Activated naive CD8-positive, alpha-beta T cell treated with anti-CD3 and anti-CD28 coated beads, Interleukin-2, amount 10 ng/mL, durations not matched to agents 7 days and 5 days (primary cell): ENCODE results near the gene ZNF764. TPM values are rescaled to one million over a fixed set of nuclear protein-coding genes. Genes with fewer than 3 reads are reported as not detected.

Source experiments
- ATAC-seq: fragments of 150-1000 bp; cut with Tn5 transposase; one replicate; pipeline ENCODE4 v1.10.0; 2021; ENCODE audit warnings: low read depth, moderate library complexity
- POLR2A ChIA-PET: fragments of 350-600 bp; sonication (Branson Sonifier 250); formaldehyde crosslinking; loops from one replicate; lab custom pipeline; 2021; ENCODE audit warnings: antibody characterized with exemption; lab: Charles Lee
- DNase-seq: peaks from one replicate; pipeline ENCODE4 v3.0.0; 2021
- H3K27ac Mint-ChIP-seq: one replicate; pipeline ENCODE4 v1.8.0; 2022; ENCODE audit warnings: mild to moderate bottlenecking, mixed read lengths
- H3K27me3 Mint-ChIP-seq: one replicate; pipeline ENCODE4 v1.8.0; 2022; ENCODE audit warnings: mild to moderate bottlenecking, moderate library complexity, mixed read lengths
- H3K36me3 Mint-ChIP-seq: one replicate; pipeline ENCODE4 v1.8.0; 2021; ENCODE audit warnings: mild to moderate bottlenecking, mixed read lengths
- H3K4me1 Mint-ChIP-seq: one replicate; pipeline ENCODE4 v1.8.0; 2021; ENCODE audit warnings: mixed read lengths
- H3K4me3 Mint-ChIP-seq: one replicate; pipeline ENCODE4 v1.8.0; 2022; ENCODE audit warnings: mild to moderate bottlenecking, moderate library complexity, mixed read lengths
- H3K9me3 Mint-ChIP-seq: one replicate; pipeline ENCODE4 v1.8.0; 2021; ENCODE audit warnings: mixed read lengths
- microRNA-seq: library from miRNA; unstranded; fragments of <30 nt; microRNA quantifications from one replicate; pipeline ENCODE4 v1.2.0, GENCODE V29; 2022
- total RNA-seq, 2 experiments: library from RNA; stranded (reverse); gene quantifications; one replicate each; pipeline ENCODE4 v1.2.3, GENCODE V29; 2021

The ZNF764 gene
- total RNA-seq, 2 experiments from 2014 or later, result 20.9 to 23.3 TPM

DNA sequence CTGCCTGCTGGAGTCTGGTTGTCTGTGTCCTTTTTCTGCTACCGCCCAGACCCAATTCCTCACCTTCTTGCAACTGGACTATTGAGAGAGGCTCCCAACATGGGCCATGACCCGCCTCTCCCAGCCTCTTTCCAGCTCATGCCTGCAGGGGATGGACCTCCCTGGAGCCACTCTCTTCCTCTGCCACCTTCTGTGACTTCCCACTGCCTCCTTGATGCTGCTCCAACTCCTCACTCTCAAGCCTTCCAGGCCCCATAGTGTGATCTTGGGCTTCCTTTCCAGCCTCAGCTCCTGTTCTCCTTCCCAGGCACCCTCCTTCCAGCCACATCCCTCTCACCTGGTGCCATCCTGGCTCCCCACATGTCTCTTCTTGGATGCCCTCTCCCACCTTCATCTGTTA is 42.9 kb downstream of the ZNF764 start:
- Mint-ChIP-seq H3K9me3 (no peaks in the 10 kb centered on the region), H3K27ac (peak overlapping the region; percentile 46), H3K36me3 (peaks cover 62% of the 10 kb centered on the region), H3K4me3 (no peak overlapping the region), H3K4me1 (peaks cover 37% of the 10 kb centered on the region), H3K27me3 (no peaks in the 10 kb centered on the region)
- POLR2A ChIA-PET, result interaction anchor here (0.6 kb wide), 1 partner anchor 18 kb away, joined by 3 read pairs; no protein-coding TSS in a partner anchor
- ATAC-seq, result no peak
- no peak for DNase-seq

DNA sequence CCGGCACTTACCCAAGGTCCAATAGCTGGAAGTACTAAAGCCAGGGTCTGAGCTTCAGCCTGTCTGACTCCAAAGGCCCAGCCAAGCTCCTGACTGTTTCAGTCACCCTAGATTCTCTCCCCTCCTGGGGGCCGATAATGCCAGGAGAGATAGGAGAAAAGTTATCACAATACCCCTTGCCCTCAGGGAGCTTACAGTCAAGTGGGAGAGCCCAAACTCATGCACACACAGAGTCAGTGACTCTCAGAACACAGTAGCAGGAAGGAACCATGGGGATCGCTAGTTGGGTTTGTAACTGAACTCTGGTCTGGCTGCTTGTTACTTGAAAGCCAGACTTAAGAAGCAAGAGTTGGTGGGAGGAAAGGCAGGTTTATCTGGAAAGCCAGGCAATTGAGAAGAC is 46.7 kb downstream of the ZNF764 start:
- Mint-ChIP-seq H3K27ac (peak overlapping the region; percentile 60), H3K4me3 (no peak overlapping the region), H3K4me1 (peaks cover 20% of the 10 kb centered on the region), H3K27me3 (no peaks in the 10 kb centered on the region), H3K9me3 (no peaks in the 10 kb centered on the region), H3K36me3 (peaks cover 52% of the 10 kb centered on the region)
- POLR2A ChIA-PET, result interaction anchor here (0.5 to 4.8 kb wide), 8 partner anchors 11 to 335 kb away, joined by 3 to 16 read pairs (median 4); no protein-coding TSS in a partner anchor
- ATAC-seq (no peak), DNase-seq (no peak)

DNA sequence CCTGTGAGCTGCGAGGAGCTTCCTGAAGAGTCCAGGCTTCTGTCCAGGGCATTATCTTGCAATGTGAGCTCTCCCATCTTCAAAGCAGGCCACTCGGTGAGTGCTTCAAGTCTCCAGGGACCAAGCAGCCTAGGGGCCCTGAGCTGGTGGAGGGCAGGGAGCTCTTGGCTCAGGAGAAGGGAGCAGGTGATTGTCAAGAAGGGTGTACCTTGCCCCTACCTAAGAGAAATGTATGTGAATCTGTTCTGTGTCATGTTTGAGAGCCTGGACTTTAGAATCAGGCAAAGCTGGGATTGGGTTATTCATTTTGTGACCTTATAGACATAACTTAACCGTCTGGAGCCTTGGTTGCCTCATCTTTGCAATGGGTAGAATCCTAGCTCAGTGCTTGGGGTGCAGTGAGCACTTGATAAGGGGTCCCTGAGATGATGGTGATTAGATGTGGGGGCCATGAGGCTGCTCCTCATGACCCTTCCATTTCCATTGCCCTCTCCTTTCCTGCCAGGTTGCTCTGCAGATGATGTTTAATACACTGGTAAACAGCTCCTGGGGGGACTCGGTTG is 47.7 kb downstream of the ZNF764 start:
- no peaks in the 10 kb centered on the region for H3K27me3 Mint-ChIP-seq
- H3K36me3 Mint-ChIP-seq, result peaks cover 48% of the 10 kb centered on the region
- H3K9me3 Mint-ChIP-seq, result no peaks in the 10 kb centered on the region
- peaks cover 20% of the 10 kb centered on the region for H3K4me1 Mint-ChIP-seq
- DNase-seq (no peak), ATAC-seq (no peak)
- POLR2A ChIA-PET, result interaction anchor here (0.6 to 4.8 kb wide), 9 partner anchors 9 to 359 kb away, joined by 3 to 16 read pairs (median 4); no protein-coding TSS in a partner anchor
- no peak overlapping the region for H3K4me3 Mint-ChIP-seq
- no peak overlapping the region for H3K27ac Mint-ChIP-seq

DNA sequence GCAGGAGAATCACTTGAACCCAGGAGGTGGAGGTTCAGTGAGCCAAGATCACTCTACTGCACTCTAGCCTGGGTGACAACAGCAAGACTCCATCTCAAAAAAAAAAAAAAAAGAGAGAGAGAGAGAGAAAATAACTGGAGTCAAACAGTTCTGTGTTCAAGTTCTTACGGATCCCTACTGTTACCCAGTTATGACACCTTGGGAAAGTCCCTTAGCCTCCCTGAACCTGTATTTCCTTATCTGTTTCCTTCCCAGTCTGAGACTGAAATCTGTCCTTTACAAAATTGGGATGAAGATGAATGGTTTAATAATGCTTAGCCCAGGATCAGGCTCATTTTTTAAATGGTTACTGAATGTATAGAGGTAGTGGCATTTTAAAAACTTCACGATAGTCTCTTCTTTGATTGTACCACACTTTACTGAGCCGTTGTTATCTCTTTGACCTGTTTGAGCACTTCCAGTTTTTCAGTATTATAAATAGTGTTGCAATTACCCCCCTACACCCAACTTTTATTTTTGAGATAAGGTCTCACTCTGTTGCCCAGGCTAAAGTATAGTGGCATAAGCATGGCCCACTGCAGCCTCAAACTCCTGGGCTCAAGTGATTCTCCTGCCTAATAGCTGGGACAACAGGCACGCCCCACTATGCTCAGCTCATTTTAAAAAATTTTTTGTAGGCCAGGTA is 49.0 kb downstream of the ZNF764 start:
- H3K4me3 Mint-ChIP-seq, result no peak overlapping the region
- no peaks in the 10 kb centered on the region for H3K27me3 Mint-ChIP-seq
- peaks cover 46% of the 10 kb centered on the region for H3K36me3 Mint-ChIP-seq
- ATAC-seq (no peak), DNase-seq (no peak)
- POLR2A ChIA-PET, result interaction anchor here (1.0 to 4.8 kb wide), 4 partner anchors 10 to 28 kb away, joined by 3 to 16 read pairs (median 5); no protein-coding TSS in a partner anchor
- no peak overlapping the region for H3K27ac Mint-ChIP-seq
- H3K4me1 Mint-ChIP-seq, result peaks cover 16% of the 10 kb centered on the region
- H3K9me3 Mint-ChIP-seq, result no peaks in the 10 kb centered on the region

Small RNA genes within 50 kb of the gene (microRNA-seq; reads per million reads assigned to microRNA genes)
- 356 reads per million, percentile 70 among the genes with 10 or more reads in this experiment for gene MIR4518

Other genes with a start within 250 kb of the ZNF764 start
- 10 to 100 TPM; 71.3 to 72.5 TPM for gene CD2BP2, start 203.1 kb downstream of the ZNF764 start, total RNA-seq
- 10 to 100 TPM; 63.6 to 69.8 TPM for gene TBC1D10B, start 187.9 kb downstream of the ZNF764 start, total RNA-seq
- gene MYL11, start 183.6 kb downstream of the ZNF764 start, total RNA-seq, result 1 to 10 TPM in 1 of 2 experiments, not detected in 1; 1.7 TPM
- gene SEPTIN1, start 175.8 kb downstream of the ZNF764 start, total RNA-seq, result 100 to 1,000 TPM; 293 to 318 TPM
- 10 to 100 TPM; 14.4 to 15.5 TPM for gene ZNF48, start 163.0 kb downstream of the ZNF764 start, total RNA-seq
- 1 to 10 TPM; 4.8 to 5.6 TPM for gene ZNF771, start 150.8 kb downstream of the ZNF764 start, total RNA-seq
- 10 to 100 TPM; 52.2 to 52.8 TPM for gene DCTPP1, start 128.3 kb downstream of the ZNF764 start, total RNA-seq
- gene SEPHS2, start 112.5 kb downstream of the ZNF764 start, total RNA-seq, result 10 to 100 TPM; 59.4 to 59.8 TPM
- 100 to 1,000 TPM; 662 to 664 TPM for gene ITGAL, start 85.6 kb downstream of the ZNF764 start, total RNA-seq
- gene ZNF768, start 31.8 kb downstream of the ZNF764 start, total RNA-seq, result 1 to 10 TPM; 7.4 to 8.1 TPM
- 10 to 100 TPM; 11.9 to 12.5 TPM for gene ZNF747, start 23.5 kb downstream of the ZNF764 start, total RNA-seq
- gene ZNF688, start 13.3 kb upstream of the ZNF764 start, total RNA-seq, result 10 to 100 TPM; 17.8 to 18.3 TPM
- gene ZNF785, start 27.3 kb upstream of the ZNF764 start, total RNA-seq, result 10 to 100 TPM; 22.3 to 24.8 TPM
- gene ZNF689, start 52.0 kb upstream of the ZNF764 start, total RNA-seq, result 10 to 100 TPM; 12.7 to 14.4 TPM
- 10 to 100 TPM; 89.7 to 97.1 TPM for gene PRR14, start 92.6 kb upstream of the ZNF764 start, total RNA-seq
- gene FBRS, start 100.1 kb upstream of the ZNF764 start, total RNA-seq, result 100 to 1,000 TPM; 140 to 143 TPM
- 10 to 100 TPM; 89.4 to 92.2 TPM for gene SRCAP, start 140.8 kb upstream of the ZNF764 start, total RNA-seq
- gene PHKG2, start 190.1 kb upstream of the ZNF764 start, total RNA-seq, result 10 to 100 TPM; 48.2 to 48.9 TPM
- 1 to 10 TPM; 4.4 TPM for gene CFAP119, start 203.7 kb upstream of the ZNF764 start, total RNA-seq
- gene RNF40, start 203.9 kb upstream of the ZNF764 start, total RNA-seq, result 100 to 1,000 TPM in 1 of 2 experiments, 10 to 100 TPM in 1; 94.7 to 105 TPM
- gene ZNF629, start 228.8 kb upstream of the ZNF764 start, total RNA-seq, result 1 to 10 TPM; 5.2 to 6.0 TPM